Kidney (tissue), 14 donors: ENCODE data around the gene PATE4. TPM values are rescaled to one million over a fixed set of nuclear protein-coding genes. Genes with fewer than 3 reads are reported as not detected.

ENCODE experiments used
- DNase-seq, 5 donors: peaks; one replicate each; pipeline ENCODE4 v3.0.0-alpha.2; 2013 to 2020
- FAIRE-seq: peaks from 2 replicates; lab custom pipeline; 2012; peaks lifted over from hg19 to GRCh38; lab: Jason Lieb, UNC
- H3K27ac ChIP-seq, 2 donors: one replicate each; pipeline ENCODE4 v1.7.0; 2013; ENCODE audit warnings: low read depth in 2 of 2, low read length in 2 of 2, inconsistent platforms in 1 of 2
- H3K27me3 ChIP-seq: one replicate; pipeline ENCODE4 v1.7.1; 2013; ENCODE audit warnings: low read length, inconsistent platforms; ENCODE audit not compliant: control insufficient read depth, insufficient read depth
- H3K36me3 ChIP-seq, 3 donors: one replicate each; pipeline versions ENCODE4 v1.7.0 to v1.7.1; 2013; ENCODE audit warnings: low read length in 3 of 3, control low read depth in 1 of 3, inconsistent platforms in 1 of 3; ENCODE audit not compliant: insufficient read depth in 3 of 3, control insufficient read depth in 2 of 3
- H3K4me1 ChIP-seq, 3 donors: one replicate each; pipeline versions ENCODE4 v1.7.0 to v1.7.1; 2013; ENCODE audit warnings: low read length in 3 of 3, inconsistent platforms in 1 of 3, low read depth in 1 of 3; ENCODE audit not compliant: control insufficient read depth in 2 of 3, insufficient read depth in 2 of 3
- H3K4me3 ChIP-seq, 3 donors: one replicate each; pipeline versions ENCODE4 v1.7.0 to v1.8.1; 2013; ENCODE audit warnings: low read length in 3 of 3, control low read depth in 1 of 3, inconsistent platforms in 1 of 3
- H3K9ac ChIP-seq, 3 donors: one replicate each; pipeline versions ENCODE4 v1.7.0 to v1.7.1; 2013; ENCODE audit warnings: low read length in 3 of 3, control low read depth in 1 of 3, inconsistent platforms in 1 of 3
- H3K9me3 ChIP-seq, 3 donors: one replicate each; pipeline versions ENCODE4 v1.7.0 to v1.7.1; 2013; ENCODE audit warnings: low read length in 3 of 3, control low read depth in 1 of 3, inconsistent platforms in 1 of 3; ENCODE audit not compliant: control insufficient read depth in 2 of 3, insufficient read depth in 1 of 3
- CTCF ChIP-seq: IDR thresholded peaks from 3 replicates; pipeline ENCODE4 v1.5.1; 2012; ENCODE audit warnings: mild to moderate bottlenecking, moderate library complexity, borderline replicate concordance; ENCODE audit not compliant: insufficient read depth; ENCODE audit errors: extremely low read depth
- intact Hi-C: fragments of 100-400 bp; cut with DNase I; formaldehyde crosslinking; loops from one replicate; pipeline ENCODE4 v1.11.1; 2022
- polyA plus RNA-seq: library from polyadenylated mRNA; stranded (reverse); fragments of 350-450 nt; fragmentation: Illumina TruSeq; extraction: RNeasy Lipid Tissue Mini Kit (QIAGEN cat#74804); gene quantifications from one replicate; pipeline ENCODE4 v1.2.3, GENCODE V29; 2014; ENCODE audit warnings: low read depth, low replicate concordance; ENCODE audit not compliant: insufficient read depth
- total RNA-seq: library from RNA; stranded (reverse); fragmentation: NEBNext Ultra II Directional; extraction: Animal tissue kit (Norgen Biotek cat#: 25700); gene quantifications from one replicate; pipeline ENCODE4 v1.2.1, GENCODE V29; 2021
- donor health status: control.
- donor health status: control.
- donor health status: control.
- donor health status: control.
- donor health status: control.
- donor health status: DM: yes; HTN: yes; CAD: no.
- donor health status: Normal renal cell carcinoma (clear cell type).

The PATE4 gene
- total and polyA plus RNA-seq, 2 donors from 2014 or later: not detected

- TF ChIP-seq CTCF: no peak
- Histone ChIP-seq H3K27ac (no peak overlapping the region), H3K4me3 (no peak overlapping the region), H3K9me3 (peaks cover 0 to 9% (median 0%) of the 10 kb centered on the region in 3 donors), H3K36me3 (no peaks in the 10 kb centered on the region), H3K4me1 (no peaks in the 10 kb centered on the region), H3K9ac (no peak overlapping the region), H3K27me3 (no peaks in the 10 kb centered on the region)
- DNase-seq (no peak), FAIRE-seq (no peak)
- intact Hi-C loops: no loop called here
Observed at GRCh38 chr11:125790825-125791224, 42.3 kb upstream of the PATE4 start.

- H3K27me3 ChIP-seq: no peaks in the 10 kb centered on the region
- intact Hi-C loops: no loop called here
- FAIRE-seq: no peak
- no peaks in the 10 kb centered on the region for H3K36me3 ChIP-seq
- no peak overlapping the region for H3K9ac ChIP-seq
- H3K4me3 ChIP-seq: no peak overlapping the region
- H3K9me3 ChIP-seq: peaks cover 0 to 18% (median 2%) of the 10 kb centered on the region in 3 donors
- no peak for TF ChIP-seq CTCF
- DNase-seq: no peak
- no peaks in the 10 kb centered on the region for H3K4me1 ChIP-seq
- no peak overlapping the region for H3K27ac ChIP-seq
Observed at GRCh38 chr11:125797641-125798040, 35.5 kb upstream of the PATE4 start.

- no peak overlapping the region for H3K9ac ChIP-seq
- FAIRE-seq: no peak
- TF ChIP-seq CTCF: no peak
- no peaks in the 10 kb centered on the region for H3K36me3 ChIP-seq
- no peak for DNase-seq
- H3K9me3 ChIP-seq: peaks cover 0 to 20% (median 2%) of the 10 kb centered on the region in 3 donors
- H3K4me3 ChIP-seq: no peak overlapping the region
- H3K4me1 ChIP-seq: no peaks in the 10 kb centered on the region
- no peaks in the 10 kb centered on the region for H3K27me3 ChIP-seq
- intact Hi-C loops: no loop called here
- H3K27ac ChIP-seq: no peak overlapping the region
Observed at GRCh38 chr11:125799808-125800207, 33.3 kb upstream of the PATE4 start.

GRCh38 chr11:125802387-125802786, 30.7 kb upstream of the PATE4 start:
- Histone ChIP-seq H3K36me3 (no peaks in the 10 kb centered on the region), H3K27ac (no peak overlapping the region), H3K9ac (no peak overlapping the region), H3K9me3 (peaks cover 0 to 19% (median 2%) of the 10 kb centered on the region in 3 donors), H3K4me1 (no peaks in the 10 kb centered on the region), H3K27me3 (no peaks in the 10 kb centered on the region), H3K4me3 (no peak overlapping the region)
- intact Hi-C loops: no loop called here
- FAIRE-seq (no peak), DNase-seq (no peak)
- TF ChIP-seq CTCF: no peak
